Vagina (tissue), 2 donors: ENCODE measurements around the gene APLN.

Experiments used
- CTCF ChIP-seq, 3 experiments: fragments of 450-650 bp in 2 of 3; fragments of 200-600 bp in 1 of 3; sonication (generic) in 1 of 3; IDR thresholded peaks; one replicate each; pipeline ENCODE4 v1.5.1; 2017 to 2019; ENCODE audit warnings: antibody characterized with exemption in 3 of 3, mild to moderate bottlenecking in 2 of 3, moderate library complexity in 2 of 3
- POLR2A ChIP-seq, 2 donors: fragments of 450-650 bp; IDR thresholded peaks; one replicate each; pipeline ENCODE4 v1.6.1; 2017; ENCODE audit warnings: antibody characterized with exemption in 2 of 2, mild to moderate bottlenecking in 2 of 2, moderate library complexity in 2 of 2

- TF ChIP-seq CTCF (IDR thresholded peaks at IDR 0.05), result no peak
- TF ChIP-seq POLR2A (IDR thresholded peaks at IDR 0.05), result no peak
These were observed 58.7 kb downstream of the APLN start for GRCh38 chrX:129596077-129596476.
